K562 (cell line): ENCODE results near the gene S100A3. TPM values are rescaled to one million over a fixed set of nuclear protein-coding genes. Genes with fewer than 3 reads are reported as not detected.

Source experiments
- KLF16 ChIP-seq: IDR thresholded peaks from 2 replicates; pipeline ENCODE4 v1.6.1; 2016; ENCODE audit warnings: antibody characterized with exemption
- L3MBTL2 ChIP-seq: fragments of 450-650 bp; IDR thresholded peaks from 2 replicates; pipeline ENCODE4 v1.6.1; 2016; ENCODE audit warnings: mild to moderate bottlenecking, moderate library complexity
- NFE2 ChIP-seq: IDR thresholded peaks from 2 replicates; pipeline ENCODE4 v1.6.1; 2014; ENCODE audit warnings: antibody characterized with exemption, low read depth
- POLR2H ChIP-seq: IDR thresholded peaks from 2 replicates; pipeline ENCODE4 v1.6.1; 2016; ENCODE audit warnings: missing genetic modification characterization, low read depth, mild to moderate bottlenecking, control low read depth, missing compliant biosample characterization, moderate library complexity
- POLR3A ChIP-seq: IDR thresholded peaks from 2 replicates; pipeline ENCODE4 v1.6.1; 2011; ENCODE audit warnings: borderline replicate concordance, mild to moderate bottlenecking, moderate library complexity; ENCODE audit not compliant: insufficient read length, insufficient read depth; ENCODE audit errors: extremely low read depth
- SMARCE1 ChIP-seq: fragments of 450-650 bp; IDR thresholded peaks from 2 replicates; pipeline ENCODE4 v1.7.1; 2016; ENCODE audit warnings: mild to moderate bottlenecking
- SREBF2 ChIP-seq: sonication (generic); formaldehyde crosslinking; IDR thresholded peaks from 2 replicates; pipeline ENCODE4 v1.4.0; 2020; ENCODE audit warnings: mild to moderate bottlenecking, missing genetic modification reagents
- SRSF9 ChIP-seq: fragments of 200-400 bp; formaldehyde crosslinking; IDR thresholded peaks from 2 replicates; pipeline ENCODE4 v1.6.1; 2017; ENCODE audit warnings: low read depth, low read length, borderline replicate concordance
- STAG1 ChIP-seq: sonication (generic); formaldehyde crosslinking; IDR thresholded peaks from 2 replicates; pipeline ENCODE4 v1.5.0; 2020; ENCODE audit warnings: missing genetic modification reagents, borderline replicate concordance
- TRIM25 ChIP-seq: fragments of 450-650 bp; IDR thresholded peaks from 2 replicates; pipeline ENCODE4 v1.7.0; 2016; ENCODE audit warnings: borderline replicate concordance
- ZBTB8A ChIP-seq: fragments of 450-650 bp; IDR thresholded peaks from 2 replicates; pipeline ENCODE4 v1.6.1; 2018; ENCODE audit warnings: mild to moderate bottlenecking, moderate library complexity; ENCODE audit not compliant: partially characterized antibody
- ZNF212 ChIP-seq: fragments of 450-650 bp; formaldehyde crosslinking; IDR thresholded peaks from 2 replicates; pipeline ENCODE4 v1.4.0; 2020; ENCODE audit warnings: mild to moderate bottlenecking
- ZNF316 ChIP-seq: fragments of 450-650 bp; IDR thresholded peaks from 2 replicates; pipeline ENCODE4 v1.6.1; 2016
- ZNF431 ChIP-seq: sonication (generic); formaldehyde crosslinking; IDR thresholded peaks from 2 replicates; pipeline ENCODE4 v1.8.0; 2022; ENCODE audit warnings: mild to moderate bottlenecking, missing genetic modification reagents
- polyA plus RNA-seq, 8 experiments: library from polyadenylated mRNA; depleted of rRNA in 4 of 8; stranded (reverse) in 5 of 8; unstranded in 3 of 8; fragments of >200 nt; fragmentation: Nextera tagmentation in 2 of 8; fragmentation: Illumina TruSeq in 1 of 8; extraction: Ambion mirVana in 2 of 8; extraction: Trizol in 1 of 8; gene quantifications; 2 replicates each; pipeline versions ENCODE4 v1.2.1 to v1.2.3, GENCODE V29; 2011 to 2014; ENCODE audit warnings: inconsistent platforms in 1 of 8, missing spikeins in 1 of 8
- total RNA-seq, 7 experiments: library from RNA; depleted of rRNA in 6 of 7; stranded (reverse); fragments of >200 nt in 6 of 7; fragmentation: Illumina TruSeq in 2 of 7; extraction: Trizol in 2 of 7; gene quantifications; 2 replicates each; pipeline versions ENCODE4 v1.2.1 to v1.2.3, GENCODE V29; 2011 to 2021; ENCODE audit warnings: low replicate concordance in 1 of 7
- TF ChIP-seq, protein P1 (sequence below), 2 experiments: fragments of 450-650 bp; IDR thresholded peaks; 2 replicates each; pipeline ENCODE4 v1.6.1; 2016; ENCODE audit warnings: mild to moderate bottlenecking in 2 of 2, borderline replicate concordance in 1 of 2, low read depth in 1 of 2, moderate library complexity in 1 of 2
- TF ChIP-seq, protein P2 (sequence below): sonication (generic); formaldehyde crosslinking; IDR thresholded peaks from 2 replicates; pipeline ENCODE4 v1.8.0; 2022; ENCODE audit warnings: missing genetic modification reagents, mild to moderate bottlenecking, moderate library complexity, borderline replicate concordance
- TF ChIP-seq, protein P3 (sequence below): fragments of 250-450 bp; sonication (Bioruptor Pico); IDR thresholded peaks from 2 replicates; pipeline ENCODE4 v1.8.0; 2021; ENCODE audit warnings: moderate library complexity, mild to moderate bottlenecking, inconsistent platforms

Gene S100A3
- total and polyA plus RNA-seq, 9 of the 15 experiments (the other 6 are each of a cell fraction or from before 2014, with no cell fraction given): 0.08 to 1.7 (median 0.18) TPM; not detected in 4

GRCh38 chr1:153597206-153597605, 48.1 kb upstream of the S100A3 start (continued):
- TF ChIP-seq, protein P1, sequence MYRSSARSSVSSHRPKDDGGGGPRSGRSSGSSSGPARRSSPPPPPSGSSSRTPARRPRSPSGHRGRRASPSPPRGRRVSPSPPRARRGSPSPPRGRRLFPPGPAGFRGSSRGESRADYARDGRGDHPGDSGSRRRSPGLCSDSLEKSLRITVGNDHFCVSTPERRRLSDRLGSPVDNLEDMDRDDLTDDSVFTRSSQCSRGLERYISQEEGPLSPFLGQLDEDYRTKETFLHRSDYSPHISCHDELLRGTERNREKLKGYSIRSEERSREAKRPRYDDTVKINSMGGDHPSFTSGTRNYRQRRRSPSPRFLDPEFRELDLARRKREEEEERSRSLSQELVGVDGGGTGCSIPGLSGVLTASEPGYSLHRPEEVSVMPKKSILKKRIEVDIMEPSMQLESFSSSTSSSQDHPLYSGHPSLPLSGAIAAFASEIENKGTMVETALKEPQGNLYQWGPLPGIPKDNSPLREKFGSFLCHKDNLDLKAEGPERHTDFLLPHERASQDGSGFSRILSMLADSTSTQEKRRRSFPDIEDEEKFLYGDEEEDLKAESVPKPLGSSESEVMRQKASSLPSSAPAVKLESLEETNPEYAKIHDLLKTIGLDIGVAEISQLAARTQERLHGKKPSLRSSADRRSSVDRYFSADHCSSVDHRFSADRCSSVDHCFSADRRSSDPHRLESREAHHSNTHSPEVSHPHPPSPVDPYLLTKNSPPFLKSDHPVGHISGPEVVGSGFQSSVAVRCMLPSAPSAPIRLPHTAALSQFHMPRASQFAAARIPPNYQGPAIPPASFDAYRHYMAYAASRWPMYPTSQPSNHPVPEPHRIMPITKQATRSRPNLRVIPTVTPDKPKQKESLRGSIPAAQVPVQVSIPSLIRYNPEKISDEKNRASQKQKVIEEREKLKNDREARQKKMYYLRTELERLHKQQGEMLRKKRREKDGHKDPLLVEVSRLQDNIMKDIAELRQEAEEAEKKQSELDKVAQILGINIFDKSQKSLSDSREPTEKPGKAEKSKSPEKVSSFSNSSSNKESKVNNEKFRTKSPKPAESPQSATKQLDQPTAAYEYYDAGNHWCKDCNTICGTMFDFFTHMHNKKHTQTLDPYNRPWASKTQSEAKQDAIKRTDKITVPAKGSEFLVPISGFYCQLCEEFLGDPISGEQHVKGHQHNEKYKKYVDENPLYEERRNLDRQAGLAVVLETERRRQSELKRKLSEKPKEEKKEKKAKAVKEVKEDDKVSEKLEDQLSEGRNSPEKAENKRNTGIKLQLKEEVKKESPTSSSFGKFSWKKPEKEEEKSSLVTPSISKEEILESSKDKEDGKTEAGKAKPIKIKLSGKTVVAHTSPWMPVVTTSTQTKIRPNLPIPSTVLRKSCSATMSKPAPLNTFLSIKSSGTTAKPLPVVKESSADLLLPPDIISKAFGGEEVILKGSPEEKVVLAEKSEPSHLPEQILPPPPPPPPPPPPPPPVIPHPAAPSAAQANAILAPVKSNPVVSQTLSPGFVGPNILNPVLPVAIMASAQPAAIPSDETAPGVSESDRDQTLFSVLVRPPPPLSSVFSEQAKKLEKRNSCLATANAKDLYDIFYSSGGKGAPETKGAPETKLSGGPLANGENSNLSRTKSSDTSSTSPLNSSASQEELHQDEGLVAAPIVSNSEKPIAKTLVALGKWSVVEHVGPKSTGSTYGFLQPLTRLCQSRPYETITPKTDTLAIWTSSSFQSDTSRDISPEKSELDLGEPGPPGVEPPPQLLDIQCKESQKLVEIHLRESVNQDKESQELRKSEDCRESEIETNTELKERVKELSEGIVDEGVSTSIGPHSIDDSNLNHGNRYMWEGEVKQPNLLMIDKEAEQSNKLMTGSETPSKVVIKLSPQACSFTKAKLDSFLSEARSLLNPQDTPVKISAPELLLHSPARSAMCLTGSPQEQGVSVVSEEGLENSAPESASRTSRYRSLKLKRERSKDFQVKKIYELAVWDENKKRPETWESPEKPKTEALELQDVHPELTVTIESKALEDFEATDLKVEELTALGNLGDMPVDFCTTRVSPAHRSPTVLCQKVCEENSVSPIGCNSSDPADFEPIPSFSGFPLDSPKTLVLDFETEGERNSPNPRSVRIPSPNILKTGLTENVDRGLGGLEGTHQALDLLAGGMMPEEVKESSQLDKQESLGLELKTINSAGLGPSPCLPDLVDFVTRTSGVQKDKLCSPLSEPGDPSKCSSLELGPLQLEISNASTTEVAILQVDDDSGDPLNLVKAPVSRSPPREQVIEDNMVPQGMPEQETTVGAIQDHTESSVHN (IDR thresholded peaks at IDR 0.05; ENCODE audit: borderline replicate concordance in 1 of 2, low read depth in 1 of 2): no peak
- TF ChIP-seq POLR2H (no peak), STAG1 (no peak), POLR3A (no peak), ZBTB8A (no peak), ZNF431 (CRISPR knock-in tag) (no peak), SREBF2 (CRISPR knock-in tag) (no peak), ZNF316 (no peak), SMARCE1 (no peak; the same call in 1 of the 2 replicates), TRIM25 (no peak), SRSF9 (no peak), ZNF212 (CRISPR knock-in tag) (no peak), NFE2 (no peak), L3MBTL2 (no peak), KLF16 (no peak)
- TF ChIP-seq, protein P2, sequence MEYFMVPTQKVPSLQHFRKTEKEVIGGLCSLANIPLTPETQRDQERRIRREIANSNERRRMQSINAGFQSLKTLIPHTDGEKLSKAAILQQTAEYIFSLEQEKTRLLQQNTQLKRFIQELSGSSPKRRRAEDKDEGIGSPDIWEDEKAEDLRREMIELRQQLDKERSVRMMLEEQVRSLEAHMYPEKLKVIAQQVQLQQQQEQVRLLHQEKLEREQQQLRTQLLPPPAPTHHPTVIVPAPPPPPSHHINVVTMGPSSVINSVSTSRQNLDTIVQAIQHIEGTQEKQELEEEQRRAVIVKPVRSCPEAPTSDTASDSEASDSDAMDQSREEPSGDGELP (CRISPR knock-in tag): no peak
- TF ChIP-seq, protein P3, sequence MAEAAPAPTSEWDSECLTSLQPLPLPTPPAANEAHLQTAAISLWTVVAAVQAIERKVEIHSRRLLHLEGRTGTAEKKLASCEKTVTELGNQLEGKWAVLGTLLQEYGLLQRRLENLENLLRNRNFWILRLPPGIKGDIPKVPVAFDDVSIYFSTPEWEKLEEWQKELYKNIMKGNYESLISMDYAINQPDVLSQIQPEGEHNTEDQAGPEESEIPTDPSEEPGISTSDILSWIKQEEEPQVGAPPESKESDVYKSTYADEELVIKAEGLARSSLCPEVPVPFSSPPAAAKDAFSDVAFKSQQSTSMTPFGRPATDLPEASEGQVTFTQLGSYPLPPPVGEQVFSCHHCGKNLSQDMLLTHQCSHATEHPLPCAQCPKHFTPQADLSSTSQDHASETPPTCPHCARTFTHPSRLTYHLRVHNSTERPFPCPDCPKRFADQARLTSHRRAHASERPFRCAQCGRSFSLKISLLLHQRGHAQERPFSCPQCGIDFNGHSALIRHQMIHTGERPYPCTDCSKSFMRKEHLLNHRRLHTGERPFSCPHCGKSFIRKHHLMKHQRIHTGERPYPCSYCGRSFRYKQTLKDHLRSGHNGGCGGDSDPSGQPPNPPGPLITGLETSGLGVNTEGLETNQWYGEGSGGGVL (CRISPR knock-in tag): no peak
